WTC11 (cell line): Measurements from ENCODE around the gene CACNA2D4.

ENCODE experiments used
- CTCF ChIP-seq: fragments of 200-600 bp; IDR thresholded peaks from 2 replicates; pipeline ENCODE4 v1.8.0; 2022; ENCODE audit warnings: antibody characterized with exemption
- HMGA2 ChIP-seq: fragments of 250-450 bp; sonication (Bioruptor Pico); IDR thresholded peaks from 2 replicates; pipeline ENCODE4 v1.4.0; 2021; ENCODE audit warnings: mild to moderate bottlenecking, moderate library complexity
- JUN ChIP-seq: sonication (generic); formaldehyde crosslinking; IDR thresholded peaks from 2 replicates; pipeline ENCODE4 v1.8.0; 2023; ENCODE audit warnings: mild to moderate bottlenecking, missing genetic modification reagents
- KAT7 ChIP-seq: sonication (generic); formaldehyde crosslinking; IDR thresholded peaks from 2 replicates; pipeline ENCODE4 v1.8.1; 2023; ENCODE audit warnings: missing genetic modification reagents, mild to moderate bottlenecking, borderline replicate concordance
- MLX ChIP-seq: sonication (generic); formaldehyde crosslinking; IDR thresholded peaks from 2 replicates; pipeline ENCODE4 v1.8.1; 2023; ENCODE audit warnings: mild to moderate bottlenecking, missing genetic modification reagents, moderate library complexity
- NR1H2 ChIP-seq: sonication (generic); formaldehyde crosslinking; IDR thresholded peaks from 2 replicates; pipeline ENCODE4 v1.9.0; 2021; ENCODE audit warnings: mild to moderate bottlenecking, moderate library complexity, missing genetic modification reagents
- SP1 ChIP-seq: sonication (generic); formaldehyde crosslinking; conservative IDR thresholded peaks from 2 replicates; pipeline ENCODE4 v1.8.1; 2022; ENCODE audit warnings: missing genetic modification reagents
- TCF7 ChIP-seq: sonication (generic); formaldehyde crosslinking; IDR thresholded peaks from 2 replicates; pipeline ENCODE4 v1.8.0; 2022; ENCODE audit warnings: mild to moderate bottlenecking, low read depth, missing genetic modification reagents, moderate library complexity
- USF1 ChIP-seq: sonication (generic); formaldehyde crosslinking; IDR thresholded peaks from 2 replicates; pipeline ENCODE4 v1.8.0; 2022; ENCODE audit warnings: mild to moderate bottlenecking, missing genetic modification reagents
- USF2 ChIP-seq: sonication (generic); formaldehyde crosslinking; IDR thresholded peaks from 2 replicates; pipeline ENCODE4 v1.8.1; 2023; ENCODE audit warnings: mild to moderate bottlenecking, missing genetic modification reagents, moderate library complexity
- ZBTB43 ChIP-seq: sonication (generic); formaldehyde crosslinking; IDR thresholded peaks from 2 replicates; pipeline ENCODE4 v1.8.1; 2023; ENCODE audit warnings: mild to moderate bottlenecking, missing genetic modification reagents
- ZNF263 ChIP-seq: sonication (generic); formaldehyde crosslinking; IDR thresholded peaks from 2 replicates; pipeline ENCODE4 v1.8.1; 2022; ENCODE audit warnings: low read depth, mild to moderate bottlenecking, moderate library complexity, missing genetic modification reagents
- ZNF396 ChIP-seq: fragments of 250-450 bp; sonication (Bioruptor Pico); IDR thresholded peaks from 2 replicates; pipeline ENCODE4 v1.8.0; 2021; ENCODE audit warnings: mild to moderate bottlenecking, moderate library complexity, borderline replicate concordance
- TF ChIP-seq, protein P1 (sequence below): sonication (generic); formaldehyde crosslinking; IDR thresholded peaks from 2 replicates; pipeline ENCODE4 v1.8.1; 2023; ENCODE audit warnings: mild to moderate bottlenecking, missing genetic modification reagents, borderline replicate concordance

GRCh38 chr12:1881936-1882335 lies 36.5 kb downstream of the CACNA2D4 start:
- no peak for TF ChIP-seq CTCF
- TF ChIP-seq MLX (CRISPR knock-in tag), result no peak
- TF ChIP-seq SP1 (CRISPR knock-in tag), result no peak
- TF ChIP-seq KAT7, result no peak
- no peak for TF ChIP-seq HMGA2 (CRISPR knock-in tag)
- TF ChIP-seq JUN, result no peak
- TF ChIP-seq USF1 (CRISPR knock-in tag), result no peak
- TF ChIP-seq, protein P1, sequence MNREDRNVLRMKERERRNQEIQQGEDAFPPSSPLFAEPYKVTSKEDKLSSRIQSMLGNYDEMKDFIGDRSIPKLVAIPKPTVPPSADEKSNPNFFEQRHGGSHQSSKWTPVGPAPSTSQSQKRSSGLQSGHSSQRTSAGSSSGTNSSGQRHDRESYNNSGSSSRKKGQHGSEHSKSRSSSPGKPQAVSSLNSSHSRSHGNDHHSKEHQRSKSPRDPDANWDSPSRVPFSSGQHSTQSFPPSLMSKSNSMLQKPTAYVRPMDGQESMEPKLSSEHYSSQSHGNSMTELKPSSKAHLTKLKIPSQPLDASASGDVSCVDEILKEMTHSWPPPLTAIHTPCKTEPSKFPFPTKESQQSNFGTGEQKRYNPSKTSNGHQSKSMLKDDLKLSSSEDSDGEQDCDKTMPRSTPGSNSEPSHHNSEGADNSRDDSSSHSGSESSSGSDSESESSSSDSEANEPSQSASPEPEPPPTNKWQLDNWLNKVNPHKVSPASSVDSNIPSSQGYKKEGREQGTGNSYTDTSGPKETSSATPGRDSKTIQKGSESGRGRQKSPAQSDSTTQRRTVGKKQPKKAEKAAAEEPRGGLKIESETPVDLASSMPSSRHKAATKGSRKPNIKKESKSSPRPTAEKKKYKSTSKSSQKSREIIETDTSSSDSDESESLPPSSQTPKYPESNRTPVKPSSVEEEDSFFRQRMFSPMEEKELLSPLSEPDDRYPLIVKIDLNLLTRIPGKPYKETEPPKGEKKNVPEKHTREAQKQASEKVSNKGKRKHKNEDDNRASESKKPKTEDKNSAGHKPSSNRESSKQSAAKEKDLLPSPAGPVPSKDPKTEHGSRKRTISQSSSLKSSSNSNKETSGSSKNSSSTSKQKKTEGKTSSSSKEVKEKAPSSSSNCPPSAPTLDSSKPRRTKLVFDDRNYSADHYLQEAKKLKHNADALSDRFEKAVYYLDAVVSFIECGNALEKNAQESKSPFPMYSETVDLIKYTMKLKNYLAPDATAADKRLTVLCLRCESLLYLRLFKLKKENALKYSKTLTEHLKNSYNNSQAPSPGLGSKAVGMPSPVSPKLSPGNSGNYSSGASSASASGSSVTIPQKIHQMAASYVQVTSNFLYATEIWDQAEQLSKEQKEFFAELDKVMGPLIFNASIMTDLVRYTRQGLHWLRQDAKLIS (CRISPR knock-in tag), result no peak
- TF ChIP-seq ZNF263 (CRISPR knock-in tag), result no peak
- no peak for TF ChIP-seq ZNF396
- TF ChIP-seq ZBTB43 (CRISPR knock-in tag), result no peak
- no peak for TF ChIP-seq USF2
- no peak for TF ChIP-seq NR1H2 (CRISPR knock-in tag)
- no peak for TF ChIP-seq TCF7 (CRISPR knock-in tag)
